ENCODE measurements around the gene SUSD4. TPM values are rescaled to one million over a fixed set of nuclear protein-coding genes. Genes with fewer than 3 reads are reported as not detected.
"Not testable (repeated sequence)": the region's sequence is repeated elsewhere in the genome, so short reads cannot be mapped to it uniquely, and the experiment has no call there.

Gene SUSD4
- total RNA-seq, 1 donor from 2014 or later, result 3.5 TPM

- no peaks in the 10 kb centered on the region for H3F3A ChIP-seq (ENCODE audit: low read depth)
Observed at GRCh38 chr1:223285452-223285851, 78.5 kb downstream of the SUSD4 start.

GRCh38 chr1:223283697-223284096 lies 80.3 kb downstream of the SUSD4 start:
- H3K9me3 ChIP-seq (ENCODE audit: low read depth); H3K4me2 ChIP-seq; H3K27me3 Mint-ChIP-seq (ENCODE audit: insufficient read depth, low read depth); H2AFZ ChIP-seq (replicated peaks); H3K4me3 ChIP-seq; H3K79me2 ChIP-seq (ENCODE audit: low read depth); H3K27me3 ChIP-seq; H3K4me1 Mint-ChIP-seq; H4K20me1 ChIP-seq (ENCODE audit: low read depth); H3K36me3 Mint-ChIP-seq; H3K9ac ChIP-seq; H3K27ac Mint-ChIP-seq; H3K36me3 ChIP-seq; DNase-seq (ENCODE audit: low spot score); H3F3A ChIP-seq (ENCODE audit: low read depth); H3K4me3 Mint-ChIP-seq; H3K4me1 ChIP-seq; H3K27ac ChIP-seq; H3K9me3 Mint-ChIP-seq: not testable (repeated sequence)

More at GRCh38 chr1:223285452-223285851, 78.5 kb downstream of the SUSD4 start:
- Histone ChIP-seq H3K4me1 (no peaks in the 10 kb centered on the region), H4K20me1 (ENCODE audit: low read depth) (no peaks in the 10 kb centered on the region), H3K27ac (no peak overlapping the region), H3K9me3 (ENCODE audit: low read depth) (no peaks in the 10 kb centered on the region), H3K27me3 (no peaks in the 10 kb centered on the region), H3K36me3 (no peaks in the 10 kb centered on the region), H3K79me2 (ENCODE audit: low read depth) (no peaks in the 10 kb centered on the region), H3K9ac (no peak overlapping the region), H3K4me2 (no peak overlapping the region), H2AFZ (replicated peaks) (no peak overlapping the region), H3K4me3 (no peak overlapping the region)
- Mint-ChIP-seq H3K4me1 (no peaks in the 10 kb centered on the region), H3K27me3 (ENCODE audit: insufficient read depth, low read depth) (no peaks in the 10 kb centered on the region), H3K9me3 (peaks cover 2% of the 10 kb centered on the region), H3K27ac (no peak overlapping the region), H3K36me3 (no peaks in the 10 kb centered on the region), H3K4me3 (no peak overlapping the region)
- DNase-seq (ENCODE audit: low spot score), result no peak
- no peak for TF ChIP-seq CTCF (IDR thresholded peaks at IDR 0.05)
- no peak for TF ChIP-seq EZH2 (IDR thresholded peaks at IDR 0.05)
- no peak for TF ChIP-seq EZH2phosphoT487 (IDR thresholded peaks at IDR 0.05)

- H3K9ac ChIP-seq; H3K4me1 Mint-ChIP-seq; H3K9me3 Mint-ChIP-seq; H3K4me1 ChIP-seq; H3K27me3 ChIP-seq; H3K9me3 ChIP-seq (ENCODE audit: low read depth); H3K4me3 ChIP-seq; H3F3A ChIP-seq (ENCODE audit: low read depth); H3K27me3 Mint-ChIP-seq (ENCODE audit: insufficient read depth, low read depth); H3K36me3 ChIP-seq; H2AFZ ChIP-seq (replicated peaks); H4K20me1 ChIP-seq (ENCODE audit: low read depth); DNase-seq (ENCODE audit: low spot score); H3K4me2 ChIP-seq; H3K4me3 Mint-ChIP-seq; H3K79me2 ChIP-seq (ENCODE audit: low read depth); H3K27ac ChIP-seq; H3K36me3 Mint-ChIP-seq; H3K27ac Mint-ChIP-seq: not testable (repeated sequence)
Observed at GRCh38 chr1:223278311-223278710, 85.7 kb downstream of the SUSD4 start.

- TF ChIP-seq EZH2phosphoT487 (IDR thresholded peaks at IDR 0.05) (no peak), CTCF (IDR thresholded peaks at IDR 0.05) (no peak), EZH2 (IDR thresholded peaks at IDR 0.05) (no peak)
- Histone ChIP-seq H3K4me3 (no peak overlapping the region), H4K20me1 (ENCODE audit: low read depth) (no peaks in the 10 kb centered on the region), H3K27ac (no peak overlapping the region), H2AFZ (replicated peaks) (no peak overlapping the region), H3K36me3 (no peaks in the 10 kb centered on the region), H3K9me3 (ENCODE audit: low read depth) (no peaks in the 10 kb centered on the region), H3K9ac (no peak overlapping the region), H3K4me1 (peaks cover 8% of the 10 kb centered on the region), H3K79me2 (ENCODE audit: low read depth) (no peaks in the 10 kb centered on the region), H3K4me2 (no peak overlapping the region), H3F3A (ENCODE audit: low read depth) (no peaks in the 10 kb centered on the region), H3K27me3 (no peaks in the 10 kb centered on the region)
- no peak overlapping the region for H3K27ac Mint-ChIP-seq
- peaks cover 6% of the 10 kb centered on the region for H3K4me1 Mint-ChIP-seq
- H3K4me3 Mint-ChIP-seq, result no peak overlapping the region
- no peaks in the 10 kb centered on the region for H3K36me3 Mint-ChIP-seq
- no peaks in the 10 kb centered on the region for H3K27me3 Mint-ChIP-seq (ENCODE audit: insufficient read depth, low read depth)
- H3K9me3 Mint-ChIP-seq, result peaks cover 2% of the 10 kb centered on the region
- no peak for DNase-seq (ENCODE audit: low spot score)
Observed at GRCh38 chr1:223276029-223276428, 87.9 kb downstream of the SUSD4 start.
